C4-2B (cell line): ENCODE data around the gene C5orf47.
A peak's percentile ranks its signal among the peaks of the same experiment; 100 is the strongest.

Source experiments
- H3K27ac ChIP-seq: fragments of 450-650 bp; 2 replicates; pipeline ENCODE4 v1.5.1; 2017
- ZFX ChIP-seq: fragments of 450-650 bp; IDR thresholded peaks from 2 replicates; pipeline ENCODE4 v1.6.1; 2017
- TF ChIP-seq, protein P1 (sequence below): fragments of 450-650 bp; conservative IDR thresholded peaks from 2 replicates; pipeline ENCODE4 v1.5.1; 2017; ENCODE audit warnings: mild to moderate bottlenecking

Gene C5orf47

DNA sequence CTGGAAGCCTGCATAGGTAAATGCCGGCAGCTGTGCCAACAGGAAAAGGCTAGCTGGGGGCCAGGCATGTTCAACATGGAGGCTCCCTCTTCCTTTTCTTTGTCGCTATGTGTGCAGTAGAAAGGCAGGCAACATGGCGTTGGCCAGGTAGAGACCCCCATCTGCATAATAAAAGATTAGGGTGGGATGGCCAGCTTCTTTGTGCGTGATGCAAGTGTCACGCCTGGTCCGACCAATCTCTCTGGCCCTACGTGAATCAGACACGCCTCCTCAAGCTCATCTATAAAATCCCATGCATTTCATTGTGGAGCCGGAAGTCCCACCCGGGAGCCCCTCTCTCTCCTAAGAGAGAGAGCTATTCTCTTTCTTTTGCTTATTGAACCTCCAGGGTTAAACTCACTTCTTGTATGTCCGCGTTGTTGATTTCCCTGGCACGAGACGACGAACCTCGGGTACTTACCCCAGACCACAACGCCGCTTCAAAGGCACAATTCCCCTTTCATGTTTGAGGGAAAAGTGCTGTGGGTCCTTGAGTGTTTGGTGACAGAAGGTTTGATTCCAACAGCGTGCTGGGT lies 25.0 kb upstream of the C5orf47 start:
- H3K27ac ChIP-seq, result no peak overlapping the region
- TF ChIP-seq ZFX, result no peak
- TF ChIP-seq, protein P1, sequence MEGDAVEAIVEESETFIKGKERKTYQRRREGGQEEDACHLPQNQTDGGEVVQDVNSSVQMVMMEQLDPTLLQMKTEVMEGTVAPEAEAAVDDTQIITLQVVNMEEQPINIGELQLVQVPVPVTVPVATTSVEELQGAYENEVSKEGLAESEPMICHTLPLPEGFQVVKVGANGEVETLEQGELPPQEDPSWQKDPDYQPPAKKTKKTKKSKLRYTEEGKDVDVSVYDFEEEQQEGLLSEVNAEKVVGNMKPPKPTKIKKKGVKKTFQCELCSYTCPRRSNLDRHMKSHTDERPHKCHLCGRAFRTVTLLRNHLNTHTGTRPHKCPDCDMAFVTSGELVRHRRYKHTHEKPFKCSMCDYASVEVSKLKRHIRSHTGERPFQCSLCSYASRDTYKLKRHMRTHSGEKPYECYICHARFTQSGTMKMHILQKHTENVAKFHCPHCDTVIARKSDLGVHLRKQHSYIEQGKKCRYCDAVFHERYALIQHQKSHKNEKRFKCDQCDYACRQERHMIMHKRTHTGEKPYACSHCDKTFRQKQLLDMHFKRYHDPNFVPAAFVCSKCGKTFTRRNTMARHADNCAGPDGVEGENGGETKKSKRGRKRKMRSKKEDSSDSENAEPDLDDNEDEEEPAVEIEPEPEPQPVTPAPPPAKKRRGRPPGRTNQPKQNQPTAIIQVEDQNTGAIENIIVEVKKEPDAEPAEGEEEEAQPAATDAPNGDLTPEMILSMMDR, result no peak

DNA sequence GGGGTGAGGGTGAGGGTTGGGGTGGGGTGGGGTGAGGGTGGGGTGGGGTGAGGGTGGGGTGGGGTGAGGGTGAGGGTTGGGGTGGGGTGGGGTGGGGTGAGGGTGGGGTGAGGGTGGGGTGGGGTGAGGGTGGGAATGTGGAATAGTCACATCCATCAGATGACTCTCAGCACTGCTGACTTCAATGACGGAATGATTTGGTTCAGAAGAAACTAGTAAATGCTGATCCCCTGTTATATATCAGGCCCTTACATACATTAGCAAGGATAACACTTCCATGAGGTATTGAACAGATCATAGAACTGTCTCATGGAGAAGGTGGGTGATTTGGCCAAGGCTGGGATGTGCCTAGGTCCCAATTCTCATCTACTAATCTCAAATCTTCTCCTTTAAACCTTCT lies 24.5 kb upstream of the C5orf47 start:
- TF ChIP-seq, protein P1, result no peak
- no peak for TF ChIP-seq ZFX
- H3K27ac ChIP-seq, result no peak overlapping the region

DNA sequence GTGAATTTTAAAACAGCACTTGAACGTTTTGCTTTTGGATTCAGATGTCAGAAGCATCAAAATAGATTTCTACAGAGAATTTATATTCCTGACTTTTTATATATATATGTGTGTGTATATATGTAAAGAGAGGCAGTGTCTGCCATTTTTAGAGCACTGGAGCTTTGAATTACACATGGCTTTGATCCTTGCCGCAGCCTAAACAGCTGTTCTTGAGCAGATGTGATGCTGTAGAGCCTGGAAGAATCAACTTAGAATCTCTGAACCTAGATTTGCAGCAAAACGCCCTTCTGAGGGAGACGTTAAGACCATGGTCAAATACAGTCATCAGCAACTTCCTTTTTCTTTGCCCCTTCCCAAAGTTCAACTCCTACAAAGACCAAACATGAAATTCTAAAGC lies 21.7 kb upstream of the C5orf47 start:
- H3K27ac ChIP-seq, result no peak overlapping the region
- TF ChIP-seq, protein P1, result no peak
- no peak for TF ChIP-seq ZFX

- TF ChIP-seq ZFX, result no peak
- TF ChIP-seq, protein P1, result no peak
- peak overlapping the region; percentile 51; the same call in 1 of the 2 replicates for H3K27ac ChIP-seq
Measured at GRCh38 chr5:173968154-173968797, 20.7 kb upstream of the C5orf47 start.

DNA sequence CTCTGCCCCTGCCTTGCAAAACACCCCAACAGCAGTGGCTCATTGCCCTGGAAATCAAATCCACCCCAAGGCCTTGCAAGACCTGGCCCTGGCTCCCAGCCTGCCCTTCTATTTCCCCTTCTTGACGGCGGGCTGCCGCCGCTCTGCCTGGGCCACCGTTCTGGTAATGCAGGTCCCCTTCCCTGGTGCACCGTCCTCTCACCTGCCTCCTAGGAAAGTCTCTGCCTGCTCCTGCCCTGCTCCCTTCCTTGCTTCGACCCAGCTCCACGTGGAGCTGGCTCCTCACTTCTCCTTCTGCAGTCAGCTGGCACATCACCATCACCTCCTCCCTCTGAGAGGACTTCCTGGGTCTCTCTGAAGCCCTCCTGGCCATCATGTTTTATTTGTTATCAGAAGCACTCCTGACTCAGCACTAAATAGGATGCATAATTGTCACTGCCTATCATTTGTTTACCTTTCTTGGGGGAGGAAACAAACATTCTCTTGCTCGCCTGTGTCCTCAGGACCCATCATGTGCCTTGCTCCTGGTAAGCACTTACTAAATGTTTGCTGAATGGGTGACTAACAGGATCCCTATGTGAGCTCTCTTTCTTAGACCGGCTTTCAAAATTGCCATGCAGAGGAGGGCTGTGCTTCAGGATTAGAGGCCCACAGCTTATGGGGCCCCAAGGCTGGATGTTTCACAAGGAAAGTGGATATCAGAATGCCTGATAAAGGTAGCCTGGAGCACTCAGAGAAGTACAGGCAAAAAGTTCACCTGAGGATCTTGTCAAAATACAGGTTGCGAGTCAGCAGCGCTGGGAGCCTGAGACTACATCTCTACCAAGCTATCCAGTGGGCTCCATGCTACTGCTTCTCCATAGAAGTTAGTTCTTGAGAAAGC lies 19.6 kb upstream of the C5orf47 start:
- TF ChIP-seq, protein P1, result no peak
- TF ChIP-seq ZFX, result no peak
- H3K27ac ChIP-seq, result peak overlapping the region; percentile 51

DNA sequence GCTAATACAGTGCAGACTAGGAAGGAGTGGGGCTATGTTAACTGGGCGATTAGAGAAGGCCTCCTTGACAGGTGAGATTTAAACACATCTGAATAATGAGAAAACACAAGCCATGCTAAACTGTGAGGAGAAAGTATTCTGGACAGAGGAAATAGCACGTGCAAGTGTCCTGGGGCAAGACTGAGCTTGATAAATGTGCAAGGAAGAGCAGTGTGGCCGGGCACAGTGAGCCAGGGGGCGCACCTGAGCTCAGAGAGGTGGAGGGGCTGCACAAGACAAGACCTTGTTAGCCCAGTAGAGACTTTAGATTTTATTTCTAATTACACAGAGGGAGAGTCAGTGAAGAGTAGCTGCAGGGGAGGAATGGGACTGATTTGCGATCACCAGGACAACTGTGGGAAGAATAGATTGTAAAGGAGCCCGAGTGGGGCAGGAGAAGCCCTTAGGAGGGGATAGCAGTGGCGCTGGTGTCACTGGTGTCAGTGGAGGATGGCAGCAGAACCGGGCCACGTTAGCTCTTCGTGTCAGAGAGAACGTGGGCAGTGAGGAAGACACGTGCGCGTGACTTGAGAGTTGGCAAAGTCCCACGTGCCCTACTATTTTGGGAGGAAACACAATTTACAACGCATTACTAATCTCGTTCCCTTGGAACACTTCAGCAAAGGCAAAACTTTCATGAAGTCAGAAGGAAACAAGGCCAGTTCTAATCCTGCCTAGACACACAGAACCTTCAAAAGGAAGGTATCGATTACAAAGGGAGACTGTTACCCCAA lies 17.9 kb upstream of the C5orf47 start:
- TF ChIP-seq, protein P1, result peak; percentile 8; the same call in 1 of the 2 replicates
- TF ChIP-seq ZFX, result no peak
- H3K27ac ChIP-seq, result peak overlapping the region; percentile 7; the same call in 1 of the 2 replicates
